NCI-H524 (cell line): Measurements from ENCODE around the gene DOCK2.
A peak's percentile ranks its signal among the peaks of the same experiment; 100 is the strongest.

ENCODE experiments used
- DNase-seq, 2 experiments: peaks; one replicate each; lab custom pipeline; 2025; lab: John Stamatoyannopoulos, UW

Gene DOCK2

GRCh38 chr5:170095646-170096045 lies 458.6 kb downstream of the DOCK2 start:
- DNase-seq = no peak

- no peak for DNase-seq
Measured at GRCh38 chr5:170097934-170098333, 460.9 kb downstream of the DOCK2 start.

- peak; percentile 72 to 85 for DNase-seq
Measured at GRCh38 chr5:170100066-170100943, 463.2 kb downstream of the DOCK2 start.

GRCh38 chr5:170103447-170103846 lies 466.4 kb downstream of the DOCK2 start:
- no peak for DNase-seq

- no peak for DNase-seq
Measured at GRCh38 chr5:170104299-170104698, 467.2 kb downstream of the DOCK2 start.

- DNase-seq = no peak
Measured at GRCh38 chr5:170104710-170105109, 467.6 kb downstream of the DOCK2 start.

- DNase-seq = peak in 1 of 2 experiments; percentile 48
Measured at GRCh38 chr5:170105642-170106611, 468.9 kb downstream of the DOCK2 start, which contains the start of gene FOXI1. Gene FOXI1, plus strand, starts transcription at chr5:170105897. Its CDS starts 61 bp downstream, at chr5:170105958.

- no peak for DNase-seq
Measured at GRCh38 chr5:170107674-170108073, 470.6 kb downstream of the DOCK2 start.

- no peak for DNase-seq
Measured at GRCh38 chr5:170108266-170108785, 471.3 kb downstream of the DOCK2 start.

- DNase-seq = no peak
Measured at GRCh38 chr5:170109059-170110031, 472.3 kb downstream of the DOCK2 start.

GRCh38 chr5:170110403-170111087 lies 473.5 kb downstream of the DOCK2 start:
- DNase-seq = no peak

- no peak for DNase-seq
Measured at GRCh38 chr5:170111088-170111785, 474.2 kb downstream of the DOCK2 start.

- no peak for DNase-seq
Measured at GRCh38 chr5:170112876-170113521, 475.9 kb downstream of the DOCK2 start.

- DNase-seq = no peak
Measured at GRCh38 chr5:170113522-170113900, 476.4 kb downstream of the DOCK2 start.

- DNase-seq = no peak
Measured at GRCh38 chr5:170114271-170114670, 477.2 kb downstream of the DOCK2 start.

GRCh38 chr5:170115925-170116324 lies 478.9 kb downstream of the DOCK2 start:
- no peak for DNase-seq

- no peak for DNase-seq
Measured at GRCh38 chr5:170117736-170118135, 480.7 kb downstream of the DOCK2 start.

- no peak for DNase-seq
Measured at GRCh38 chr5:170120576-170120975, 483.5 kb downstream of the DOCK2 start.

GRCh38 chr5:170121321-170121720 lies 484.2 kb downstream of the DOCK2 start:
- DNase-seq = no peak
